CD14-positive monocyte (primary cell): ENCODE measurements around the gene PRTN3. TPM values are rescaled to one million over a fixed set of nuclear protein-coding genes. Genes with fewer than 3 reads are reported as not detected.

ENCODE experiments used
- DNase-seq, 3 donors: peaks; one replicate each; pipeline ENCODE4 v3.0.0-alpha.2; 2011 to 2022
- H2AFZ ChIP-seq: 2 replicates; pipeline ENCODE4 v1.6.0; 2012; ENCODE audit warnings: mild to moderate bottlenecking, low read depth, low read length, inconsistent platforms; ENCODE audit not compliant: insufficient read depth, poor library complexity, severe bottlenecking
- H3K27ac ChIP-seq, 2 donors: 1 replicate in 1 of 2; 2 replicates in 1 of 2; pipeline ENCODE4 v1.5.1; 2012 to 2013; ENCODE audit warnings: low read length in 2 of 2, control low read depth in 1 of 2, inconsistent platforms in 1 of 2, low read depth in 1 of 2, mild to moderate bottlenecking in 1 of 2
- H3K27me3 ChIP-seq, 2 donors: one replicate each; pipeline versions ENCODE4 v1.6.0 to v1.6.1; 2011 to 2013; ENCODE audit warnings: low read length in 2 of 2; ENCODE audit not compliant: control insufficient read depth in 2 of 2, insufficient read depth in 2 of 2
- H3K36me3 ChIP-seq, 2 donors: replicated peaks in 1 of 2; 1 replicate in 1 of 2; 2 replicates in 1 of 2; pipeline versions ENCODE4 v1.5.1 to v1.6.1; 2012 to 2013; ENCODE audit warnings: low read length in 2 of 2, control low read depth in 1 of 2, inconsistent platforms in 1 of 2, mild to moderate bottlenecking in 1 of 2; ENCODE audit not compliant: insufficient read depth in 2 of 2, control insufficient read depth in 1 of 2
- H3K4me1 ChIP-seq, 2 donors: 1 replicate in 1 of 2; 2 replicates in 1 of 2; pipeline versions ENCODE4 v1.5.1 to v1.6.1; 2012 to 2013; ENCODE audit warnings: low read length in 2 of 2, control low read depth in 1 of 2, inconsistent platforms in 1 of 2, mild to moderate bottlenecking in 1 of 2, moderate library complexity in 1 of 2; ENCODE audit not compliant: insufficient read depth in 2 of 2, control insufficient read depth in 1 of 2
- H3K4me2 ChIP-seq: replicated peaks from 2 replicates; pipeline ENCODE3; 2012; ENCODE audit warnings: low read length, moderate library complexity, mild to moderate bottlenecking; ENCODE audit not compliant: poor library complexity, severe bottlenecking; ENCODE audit errors: extremely low read depth
- H3K4me3 ChIP-seq, 3 experiments: fragments of 200-600 bp in 1 of 3; sonication (generic) in 1 of 3; replicated peaks in 1 of 3; 1 replicate in 2 of 3; 2 replicates in 1 of 3; pipeline ENCODE4 v1.5.1; 2011 to 2013; ENCODE audit warnings: low read length in 3 of 3, mild to moderate bottlenecking in 3 of 3, control low read depth in 2 of 3, low read depth in 2 of 3, inconsistent platforms in 1 of 3, moderate library complexity in 1 of 3
- H3K79me2 ChIP-seq: 2 replicates; pipeline ENCODE4 v1.6.0; 2012; ENCODE audit warnings: mild to moderate bottlenecking, control low read depth, inconsistent platforms, low read length, moderate library complexity; ENCODE audit not compliant: insufficient read depth
- H3K9ac ChIP-seq: 2 replicates; pipeline ENCODE4 v1.6.0; 2017; ENCODE audit warnings: low read length, mild to moderate bottlenecking; ENCODE audit not compliant: insufficient read depth, poor library complexity, severe bottlenecking
- H3K9me3 ChIP-seq, 2 donors: replicated peaks in 1 of 2; 1 replicate in 1 of 2; 2 replicates in 1 of 2; pipeline versions ENCODE4 v1.5.1 to v1.6.1; 2012 to 2013; ENCODE audit warnings: low read length in 2 of 2, control low read depth in 1 of 2; ENCODE audit not compliant: control insufficient read depth in 1 of 2, insufficient read depth in 1 of 2
- H4K20me1 ChIP-seq: 2 replicates; pipeline ENCODE4 v1.6.0; 2012; ENCODE audit warnings: mild to moderate bottlenecking, low read length, control low read depth, moderate library complexity; ENCODE audit not compliant: insufficient read depth
- H3K27ac Mint-ChIP-seq, 7 donors: one replicate each; pipeline ENCODE4 v1.8.0; 2020; ENCODE audit warnings: mild to moderate bottlenecking in 7 of 7, mixed read lengths in 7 of 7, moderate library complexity in 6 of 7, inconsistent platforms in 2 of 7
- H3K27me3 Mint-ChIP-seq, 3 donors: one replicate each; pipeline ENCODE4 v1.8.0; 2021 to 2022; ENCODE audit warnings: low read depth in 3 of 3, mild to moderate bottlenecking in 3 of 3, mixed read lengths in 3 of 3, moderate library complexity in 3 of 3, inconsistent platforms in 1 of 3
- H3K36me3 Mint-ChIP-seq, 2 donors: one replicate each; pipeline ENCODE4 v1.8.0; 2020; ENCODE audit warnings: mixed read lengths in 2 of 2, inconsistent platforms in 1 of 2, mild to moderate bottlenecking in 1 of 2
- H3K4me1 Mint-ChIP-seq: one replicate; pipeline ENCODE4 v1.8.0; 2020; ENCODE audit warnings: mild to moderate bottlenecking, mixed read lengths
- H3K4me3 Mint-ChIP-seq, 2 donors: one replicate each; pipeline ENCODE4 v1.8.0; 2020; ENCODE audit warnings: mild to moderate bottlenecking in 2 of 2, mixed read lengths in 2 of 2, moderate library complexity in 1 of 2
- H3K9me3 Mint-ChIP-seq, 7 donors: one replicate each; pipeline ENCODE4 v1.8.0; 2020 to 2022; ENCODE audit warnings: mixed read lengths in 7 of 7, mild to moderate bottlenecking in 6 of 7, moderate library complexity in 6 of 7, inconsistent platforms in 2 of 7
- WGBS: methylation state at CpG from one replicate; pipeline ENCODE4 v1.1.5; 2013; ENCODE audit warnings: missing lambda C conversion rate; ENCODE audit not compliant: insufficient coverage; 5-methylcytosine and 5-hydroxymethylcytosine counted together
- intact Hi-C, 2 donors: fragments of 100-400 bp; cut with micrococcal nuclease; formaldehyde crosslinking; loops; one replicate each; pipeline versions ENCODE4 v1.15.0 to v1.15.1; 2023
- polyA plus RNA-seq, 3 donors: library from polyadenylated mRNA; depleted of rRNA in 1 of 3; unstranded in 2 of 3; stranded (reverse) in 1 of 3; fragments of 300-500 nt in 2 of 3; fragments of >200 nt in 1 of 3; fragmentation: Illumina TruSeq in 2 of 3; gene quantifications; 1 replicate in 2 of 3; 2 replicates in 1 of 3; pipeline ENCODE4 v1.2.3, GENCODE V29; 2012 to 2021
- TF ChIP-seq, protein P1 (sequence below): fragments of 200-600 bp; IDR thresholded peaks from one replicate; pipeline ENCODE4 v1.8.0; 2022; ENCODE audit warnings: antibody characterized with exemption, mild to moderate bottlenecking

The PRTN3 gene
- polyA plus RNA-seq, 3 donors, result 0.11 TPM; not detected in 2

DNA sequence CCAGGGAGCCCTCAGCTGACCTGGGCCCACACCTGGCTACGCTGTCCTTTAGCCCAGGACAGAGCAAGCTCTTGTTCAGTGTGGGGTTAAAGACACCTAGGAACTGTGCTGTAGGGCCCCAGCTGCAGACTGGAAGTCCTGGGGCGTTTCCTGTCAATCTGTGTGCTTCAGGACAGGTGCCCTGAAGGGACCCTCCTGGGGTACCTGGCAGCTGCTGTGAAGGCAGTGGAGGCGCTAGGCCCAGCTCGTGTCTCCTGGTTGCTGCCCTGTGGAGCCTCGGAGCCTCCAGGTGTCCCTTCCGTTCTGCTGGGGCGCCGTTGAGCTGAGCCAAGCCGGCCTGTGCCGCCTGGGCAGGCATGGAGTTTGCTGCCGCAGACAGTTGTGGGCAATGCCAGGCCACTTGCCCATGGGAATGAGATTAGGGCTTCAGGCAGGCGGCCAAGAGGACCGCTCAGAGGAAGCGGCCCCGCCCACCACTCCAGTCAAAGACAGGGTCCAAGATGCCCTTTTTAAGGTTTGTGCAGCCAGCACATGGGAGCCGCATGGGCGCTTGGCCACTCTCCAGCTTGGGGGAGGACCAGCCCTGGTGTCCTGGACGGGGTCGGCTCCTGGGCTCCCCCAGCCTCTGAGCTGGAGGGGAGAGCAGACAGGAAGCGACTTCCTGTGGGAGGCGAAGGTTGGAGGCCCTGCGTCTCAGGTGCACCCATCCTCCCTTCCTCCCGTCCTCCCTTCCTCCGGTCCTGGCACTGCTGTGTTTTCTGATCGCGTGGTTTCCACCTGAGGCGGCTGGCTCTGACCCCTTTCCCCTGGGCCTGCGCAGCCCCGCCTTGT is 39.6 kb upstream of the PRTN3 start:
- no peak overlapping the region for H3K4me3 Mint-ChIP-seq
- peak overlapping the region; percentile 18 for H3K4me2 ChIP-seq
- no peak for DNase-seq

DNA sequence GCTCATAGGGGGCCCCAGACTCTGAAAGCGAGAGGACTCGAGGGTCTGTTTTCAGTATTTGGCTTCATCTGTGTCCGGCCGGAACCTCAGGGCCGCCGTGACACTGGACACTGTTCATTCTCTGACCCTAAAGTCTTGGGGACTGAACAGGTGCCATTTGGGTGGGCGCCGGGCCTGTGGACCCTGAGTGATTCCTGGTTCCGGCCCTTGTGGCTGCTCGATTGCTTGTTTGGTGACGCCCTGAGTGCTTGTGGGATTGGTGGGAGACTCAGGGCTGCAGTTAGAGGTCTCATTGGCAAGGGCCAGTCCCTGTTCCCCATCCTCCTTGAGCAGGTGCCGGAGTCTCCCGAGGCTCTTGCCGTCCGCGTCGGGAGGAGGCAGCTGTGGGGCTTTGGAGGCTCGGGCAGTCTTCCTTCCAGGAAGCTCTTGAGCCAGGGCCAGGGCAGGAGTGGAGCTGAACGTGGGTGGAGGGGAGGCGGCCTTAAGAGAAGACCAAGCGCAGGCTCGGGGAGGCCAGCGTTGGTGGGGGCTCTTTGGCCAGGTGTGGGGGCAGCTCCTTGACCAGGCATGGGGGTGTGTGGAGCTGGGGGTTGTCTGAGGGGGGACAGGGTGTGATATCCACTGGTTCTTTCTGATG is 38.8 kb upstream of the PRTN3 start:
- no peaks in the 10 kb centered on the region for H3K9me3 ChIP-seq
- Mint-ChIP-seq H3K4me3 (no peak overlapping the region), H3K9me3 (no peaks in the 10 kb centered on the region), H3K36me3 (peaks cover 22 to 59% of the 10 kb centered on the region in 2 donors), H3K4me1 (peaks cover 28% of the 10 kb centered on the region), H3K27ac (peak overlapping the region in 4 of 7 donors; percentile 13 to 50 (median 33)), H3K27me3 (peaks cover 0 to under 1% (median 0%) of the 10 kb centered on the region in 3 donors)
- intact Hi-C loops, result no loop called here
- no peaks in the 10 kb centered on the region for H3K27me3 ChIP-seq
- H3K4me1 ChIP-seq, result peaks cover 33 to 40% of the 10 kb centered on the region in 2 donors
- peak overlapping the region in 1 of 2 donors; percentile 8 for H3K27ac ChIP-seq
- H2AFZ ChIP-seq, result no peak overlapping the region
- H3K4me3 ChIP-seq, result no peak overlapping the region
- H3K79me2 ChIP-seq, result peaks cover 92% of the 10 kb centered on the region
- TF ChIP-seq, protein P1, sequence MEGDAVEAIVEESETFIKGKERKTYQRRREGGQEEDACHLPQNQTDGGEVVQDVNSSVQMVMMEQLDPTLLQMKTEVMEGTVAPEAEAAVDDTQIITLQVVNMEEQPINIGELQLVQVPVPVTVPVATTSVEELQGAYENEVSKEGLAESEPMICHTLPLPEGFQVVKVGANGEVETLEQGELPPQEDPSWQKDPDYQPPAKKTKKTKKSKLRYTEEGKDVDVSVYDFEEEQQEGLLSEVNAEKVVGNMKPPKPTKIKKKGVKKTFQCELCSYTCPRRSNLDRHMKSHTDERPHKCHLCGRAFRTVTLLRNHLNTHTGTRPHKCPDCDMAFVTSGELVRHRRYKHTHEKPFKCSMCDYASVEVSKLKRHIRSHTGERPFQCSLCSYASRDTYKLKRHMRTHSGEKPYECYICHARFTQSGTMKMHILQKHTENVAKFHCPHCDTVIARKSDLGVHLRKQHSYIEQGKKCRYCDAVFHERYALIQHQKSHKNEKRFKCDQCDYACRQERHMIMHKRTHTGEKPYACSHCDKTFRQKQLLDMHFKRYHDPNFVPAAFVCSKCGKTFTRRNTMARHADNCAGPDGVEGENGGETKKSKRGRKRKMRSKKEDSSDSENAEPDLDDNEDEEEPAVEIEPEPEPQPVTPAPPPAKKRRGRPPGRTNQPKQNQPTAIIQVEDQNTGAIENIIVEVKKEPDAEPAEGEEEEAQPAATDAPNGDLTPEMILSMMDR, result no peak
- peaks cover 49 to 70% of the 10 kb centered on the region in 2 donors for H3K36me3 ChIP-seq
- H3K9ac ChIP-seq, result no peak overlapping the region
- no peak overlapping the region for H3K4me2 ChIP-seq
- DNase-seq, result no peak
- H4K20me1 ChIP-seq, result peaks cover 92% of the 10 kb centered on the region
- WGBS, result 88% methylated on average over 17 of the region's 23 CpGs

More for the DNA sequence above, 39.6 kb upstream of the PRTN3 start:
- peak overlapping the region in 3 of 7 donors; percentile 16 to 65 (median 18) for H3K27ac Mint-ChIP-seq
- no peak overlapping the region for H3K4me3 ChIP-seq
- H3K27ac ChIP-seq, result peak overlapping the region in 1 of 2 donors; percentile 59
- no peak overlapping the region for H3K9ac ChIP-seq
- peaks cover 84% of the 10 kb centered on the region for H4K20me1 ChIP-seq
- TF ChIP-seq, protein P1, result no peak
- H3K9me3 Mint-ChIP-seq, result no peaks in the 10 kb centered on the region
- peaks cover 43 to 62% of the 10 kb centered on the region in 2 donors for H3K36me3 ChIP-seq
- H3K9me3 ChIP-seq, result no peaks in the 10 kb centered on the region
- peaks cover 37 to 44% of the 10 kb centered on the region in 2 donors for H3K4me1 ChIP-seq
- intact Hi-C loops, result no loop called here
- H3K79me2 ChIP-seq, result peaks cover 87% of the 10 kb centered on the region
- peaks cover 18 to 53% of the 10 kb centered on the region in 2 donors for H3K36me3 Mint-ChIP-seq
- H2AFZ ChIP-seq, result no peak overlapping the region
- WGBS, result 53% methylated on average over 26 of the region's 29 CpGs
- H3K4me1 Mint-ChIP-seq, result peaks cover 28% of the 10 kb centered on the region
- peaks cover 0 to 1% (median 0%) of the 10 kb centered on the region in 3 donors for H3K27me3 Mint-ChIP-seq
- no peaks in the 10 kb centered on the region for H3K27me3 ChIP-seq
